Omental fat pad (tissue), 4 donors: Measurements from ENCODE around the gene NARF. TPM values are rescaled to one million over a fixed set of nuclear protein-coding genes. Genes with fewer than 3 reads are reported as not detected.

Source experiments
- ATAC-seq: fragments of 150-250 bp; one replicate; pipeline ENCODE4 v1.9.1; 2016; ENCODE audit warnings: mild to moderate bottlenecking, moderate library complexity; ENCODE audit not compliant: low FRiP score
- DNase-seq: peaks from one replicate; pipeline ENCODE4 v3.0.0-alpha.2; 2019; ENCODE audit warnings: low spot score
- CTCF ChIP-seq, 3 donors: fragments of 450-650 bp; IDR thresholded peaks; one replicate each; pipeline ENCODE4 v1.5.1; 2016 to 2017; ENCODE audit warnings: antibody characterized with exemption in 3 of 3, mild to moderate bottlenecking in 3 of 3, moderate library complexity in 2 of 3
- total RNA-seq, 4 donors: library from RNA; depleted of rRNA; stranded (reverse); fragments of >200 nt; gene quantifications; one replicate each; pipeline ENCODE4 v1.1.0, GENCODE V29; 2016

Gene NARF
- total RNA-seq, 4 donors from 2014 or later = 31.8 to 48.7 (median 35.7) TPM

- TF ChIP-seq CTCF (IDR thresholded peaks at IDR 0.05) = no peak
- no peak for DNase-seq
- ATAC-seq = no peak
Observed at GRCh38 chr17:82443465-82444283, 14.9 kb upstream of the NARF start.

- TF ChIP-seq CTCF (IDR thresholded peaks at IDR 0.05) = no peak
- no peak for ATAC-seq
- no peak for DNase-seq
Observed at GRCh38 chr17:82444284-82444893, 14.2 kb upstream of the NARF start.

GRCh38 chr17:82444941-82445521 lies 13.5 kb upstream of the NARF start:
- no peak for TF ChIP-seq CTCF (IDR thresholded peaks at IDR 0.05)
- ATAC-seq = no peak
- no peak for DNase-seq

GRCh38 chr17:82445542-82445941 lies 13.0 kb upstream of the NARF start:
- DNase-seq (no peak), ATAC-seq (no peak)
- no peak for TF ChIP-seq CTCF (IDR thresholded peaks at IDR 0.05)

GRCh38 chr17:82446124-82446523 lies 12.4 kb upstream of the NARF start:
- TF ChIP-seq CTCF (IDR thresholded peaks at IDR 0.05) = no peak
- ATAC-seq (no peak), DNase-seq (no peak)

- no peak for TF ChIP-seq CTCF (IDR thresholded peaks at IDR 0.05)
Observed at GRCh38 chr17:82446649-82447048, 11.9 kb upstream of the NARF start.

More at GRCh38 chr17:82446649-82447048, 11.9 kb upstream of the NARF start:
- DNase-seq (no peak), ATAC-seq (no peak)
